Measurements from ENCODE around the gene COQ8B.
"Not testable (repeated sequence)": the region's sequence is repeated elsewhere in the genome, so short reads cannot be mapped to it uniquely, and the experiment has no call there.

The COQ8B gene

DNA sequence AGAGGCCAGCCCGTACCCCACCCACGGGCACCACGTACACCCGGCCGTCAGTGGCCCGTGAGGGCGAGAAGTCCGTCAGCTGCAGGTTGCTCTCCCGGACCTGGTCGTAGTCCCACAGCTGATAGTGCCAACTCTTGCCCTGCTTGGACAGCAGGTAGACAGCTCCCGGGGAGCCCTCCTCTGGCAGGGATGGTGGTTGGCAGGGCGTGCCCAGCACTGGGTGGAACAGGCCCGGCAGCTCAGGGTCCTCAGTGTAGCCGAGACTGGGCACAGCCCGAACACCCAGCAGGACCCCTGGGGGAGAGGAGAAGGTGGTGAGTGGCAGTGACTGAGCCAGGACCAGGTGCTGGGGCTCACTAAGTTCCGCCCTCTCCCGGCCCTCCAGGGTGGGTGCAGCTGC, 25.8 kb upstream of the COQ8B start:
- DNase-seq (ENCODE audit: low read depth in 3 of 3, low spot score in 1 of 3) = no peak

- DNase-seq (ENCODE audit: low read depth in 3 of 3, low spot score in 1 of 3) = no peak
Observed at GRCh38 chr19:40741527-40742390, 25.1 kb upstream of the COQ8B start.

- DNase-seq (ENCODE audit: low read depth in 3 of 3, low spot score in 1 of 3) = no peak
Observed at GRCh38 chr19:40740747-40741146, 24.1 kb upstream of the COQ8B start.

GRCh38 chr19:40739871-40740703, 23.4 kb upstream of the COQ8B start:
- DNase-seq (ENCODE audit: low read depth in 3 of 3, low spot score in 1 of 3) = no peak

- no peak for DNase-seq (ENCODE audit: low read depth in 3 of 3, low spot score in 1 of 3)
Observed at GRCh38 chr19:40739030-40739839, 22.5 kb upstream of the COQ8B start.

DNA sequence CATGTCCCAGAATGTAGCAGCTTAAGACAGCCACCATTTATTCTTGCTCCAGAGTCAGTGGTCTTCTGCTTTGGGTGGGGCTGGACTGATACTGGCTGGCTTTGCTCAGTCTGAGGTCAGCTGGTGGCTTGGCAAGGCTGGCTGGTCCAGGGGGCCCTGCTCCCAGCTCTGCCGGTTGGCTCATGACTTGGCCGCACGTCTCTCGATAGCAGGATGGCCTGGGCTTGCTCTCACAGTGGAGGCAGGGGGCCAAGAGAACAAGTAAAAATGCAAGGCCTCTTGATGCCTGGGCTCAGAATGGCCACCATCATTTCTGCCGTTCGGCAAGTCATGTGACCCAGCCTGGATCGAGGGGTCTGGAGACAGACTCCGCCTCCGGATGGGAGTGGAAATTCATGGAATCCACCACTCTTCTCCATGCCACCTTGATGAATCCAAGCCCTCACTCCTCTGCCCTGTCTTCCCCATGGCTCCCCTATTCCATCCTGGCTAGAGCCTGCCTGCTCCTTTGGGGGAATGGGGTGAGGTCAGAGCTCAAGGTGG, 20.5 kb upstream of the COQ8B start:
- no peak for DNase-seq (ENCODE audit: low read depth in 3 of 3, low spot score in 1 of 3)

DNA sequence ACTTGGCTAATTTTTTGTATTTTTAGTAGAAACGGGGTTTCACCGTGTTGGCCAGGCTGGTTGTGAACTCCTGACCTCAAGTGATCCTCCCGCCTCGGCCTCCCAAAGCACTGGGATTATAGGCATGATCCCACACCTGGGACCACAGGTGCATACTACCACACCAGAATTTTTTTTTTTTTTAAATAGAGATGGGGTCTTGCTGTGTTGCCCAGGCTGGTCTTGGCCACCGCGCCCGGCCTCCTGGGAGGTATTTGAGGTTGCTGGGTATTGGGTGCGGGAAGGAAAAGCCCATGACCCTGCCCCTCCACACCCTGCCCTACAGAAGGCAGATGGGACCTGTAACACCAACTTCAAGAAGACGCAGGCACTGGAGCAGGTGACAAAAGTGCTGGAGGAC, 20.0 kb upstream of the COQ8B start:
- no peak for DNase-seq (ENCODE audit: low read depth in 3 of 3, low spot score in 1 of 3)

DNA sequence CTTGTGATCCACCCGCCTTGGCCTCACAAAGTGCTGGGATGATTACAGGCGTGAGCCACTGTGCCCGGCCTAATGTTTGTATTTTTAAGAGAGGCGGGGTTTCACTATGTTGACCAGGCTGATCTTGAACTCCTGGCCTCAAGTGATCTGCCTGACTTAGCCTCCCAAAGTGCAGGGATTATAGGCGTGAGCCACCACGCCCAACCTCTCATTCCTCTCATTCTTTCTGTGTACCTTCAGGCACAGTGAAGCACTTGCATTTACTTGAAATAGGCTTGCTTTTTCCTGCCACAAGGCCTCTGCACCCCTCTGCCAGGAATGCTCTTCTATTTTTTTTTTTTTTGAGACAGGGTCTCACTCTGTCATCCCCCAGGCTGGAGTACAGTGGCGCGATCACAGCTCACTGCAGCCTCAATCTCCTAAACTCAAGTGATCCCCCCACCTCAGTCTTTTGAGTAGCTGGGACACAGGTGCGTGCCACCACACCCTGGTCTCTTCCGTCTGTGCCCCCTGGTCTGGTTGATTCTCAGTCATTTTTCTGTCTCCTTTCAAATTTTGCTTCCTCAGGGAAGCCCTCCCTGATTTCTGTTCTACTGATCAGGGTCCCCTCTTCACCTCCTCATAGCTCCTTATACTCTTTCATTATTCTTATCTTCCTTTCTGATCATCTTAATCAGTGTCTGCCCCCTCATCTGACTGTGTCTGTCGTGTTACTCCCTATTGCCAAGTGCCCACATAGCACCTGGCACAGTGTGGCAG, 18.5 kb upstream of the COQ8B start:
- no peak for DNase-seq (ENCODE audit: low read depth in 3 of 3, low spot score in 1 of 3)

DNA sequence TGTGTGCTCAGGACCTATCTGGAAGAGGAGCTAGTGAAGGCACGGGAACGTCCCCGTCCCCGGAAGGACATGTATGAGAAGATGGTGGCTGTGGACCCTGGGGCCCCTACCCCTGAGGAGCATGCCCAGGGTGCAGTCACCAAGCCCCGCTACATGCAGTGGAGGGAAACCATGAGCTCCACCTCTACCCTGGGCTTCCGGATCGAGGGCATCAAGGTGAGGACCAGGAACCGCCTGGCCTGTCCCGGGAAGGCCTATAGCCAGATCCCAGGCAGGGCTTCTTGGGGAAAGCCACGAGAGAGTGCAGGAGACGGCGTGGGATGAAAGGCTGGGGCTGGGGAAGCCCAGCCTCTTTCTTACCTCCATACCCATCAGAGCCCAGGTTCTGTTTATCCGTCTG, 16.5 kb upstream of the COQ8B start:
- no peak for DNase-seq (ENCODE audit: low read depth in 3 of 3, low spot score in 1 of 3)

DNA sequence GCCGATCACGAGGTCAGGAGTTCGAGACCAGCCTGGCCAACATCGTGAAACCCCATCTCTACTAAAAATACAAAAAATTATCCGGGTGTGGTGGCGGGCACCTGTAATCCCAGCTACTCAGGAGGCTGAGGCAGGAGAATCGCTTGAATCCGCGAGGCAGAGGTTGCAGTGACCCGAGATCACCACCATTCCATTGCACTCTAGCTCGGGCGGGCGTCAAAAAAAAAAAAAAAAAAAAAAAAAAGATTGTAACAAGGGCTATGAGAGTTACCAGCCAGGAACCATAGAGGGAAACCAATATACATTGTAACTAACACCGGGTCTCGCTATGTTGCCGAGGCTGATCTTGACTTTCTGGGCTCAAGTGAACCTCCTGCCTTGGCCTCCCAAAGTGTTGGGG, 15.6 kb upstream of the COQ8B start:
- DNase-seq (ENCODE audit: low read depth in 3 of 3, low spot score in 1 of 3) = not testable (repeated sequence)

GRCh38 chr19:40730065-40730464, 13.4 kb upstream of the COQ8B start:
- not testable (repeated sequence) for DNase-seq (ENCODE audit: low read depth in 3 of 3, low spot score in 1 of 3)

GRCh38 chr19:40726279-40726678, 9.6 kb upstream of the COQ8B start:
- DNase-seq (ENCODE audit: low read depth in 3 of 3, low spot score in 1 of 3) = no peak

DNA sequence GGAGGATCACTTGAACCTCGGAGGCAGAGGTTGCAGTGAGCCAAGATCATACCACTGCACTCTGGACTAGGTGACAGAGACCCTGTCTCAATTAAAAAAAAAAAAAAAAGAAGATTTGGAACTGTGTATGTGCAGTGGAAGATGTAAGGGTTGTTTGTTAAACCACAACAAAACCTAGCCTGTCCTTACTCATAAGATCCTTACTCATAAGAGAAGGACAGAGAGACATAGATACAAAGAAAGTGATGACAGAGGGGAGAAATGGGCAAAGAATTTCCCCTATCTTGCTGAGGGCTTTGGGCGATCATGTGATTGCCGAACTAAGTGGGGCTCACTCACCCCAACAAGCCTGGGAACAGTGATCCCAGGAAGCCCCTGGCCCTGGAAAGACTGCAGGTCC, 8.2 kb upstream of the COQ8B start:
- no peak for DNase-seq (ENCODE audit: low read depth in 3 of 3, low spot score in 1 of 3)

- DNase-seq (ENCODE audit: low read depth in 3 of 3, low spot score in 1 of 3) = no peak
Observed at GRCh38 chr19:40724315-40724714, 7.6 kb upstream of the COQ8B start.

DNA sequence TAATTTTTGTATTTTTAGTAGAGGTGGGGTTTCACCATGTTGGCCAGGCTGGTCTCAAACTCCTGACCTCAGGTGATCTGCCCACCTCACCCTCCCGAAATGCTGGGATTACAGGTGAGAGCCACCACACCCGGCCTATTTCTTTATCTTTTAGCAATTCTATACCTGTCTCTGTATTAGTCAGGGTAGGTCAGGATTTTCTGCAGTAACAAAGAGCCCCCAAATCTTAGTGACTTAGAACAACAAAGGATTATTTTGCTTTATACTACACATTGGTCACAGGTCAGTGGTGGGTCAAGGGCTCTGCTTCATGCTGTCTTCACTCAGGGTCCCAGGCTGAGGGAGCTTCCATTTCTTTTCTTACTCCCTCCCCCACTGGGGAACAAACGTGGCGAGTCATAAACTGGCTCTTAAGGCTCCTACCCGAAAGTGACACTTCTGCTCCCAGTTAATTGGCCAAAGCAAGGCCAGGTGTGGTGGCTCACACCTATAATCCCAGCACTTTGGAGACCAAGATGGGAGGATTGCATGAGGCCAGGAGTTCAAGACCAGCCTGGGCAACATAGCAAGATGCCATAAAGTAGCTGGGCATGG, 7.1 kb upstream of the COQ8B start:
- DNase-seq (ENCODE audit: low read depth in 3 of 3, low spot score in 1 of 3) = no peak

DNA sequence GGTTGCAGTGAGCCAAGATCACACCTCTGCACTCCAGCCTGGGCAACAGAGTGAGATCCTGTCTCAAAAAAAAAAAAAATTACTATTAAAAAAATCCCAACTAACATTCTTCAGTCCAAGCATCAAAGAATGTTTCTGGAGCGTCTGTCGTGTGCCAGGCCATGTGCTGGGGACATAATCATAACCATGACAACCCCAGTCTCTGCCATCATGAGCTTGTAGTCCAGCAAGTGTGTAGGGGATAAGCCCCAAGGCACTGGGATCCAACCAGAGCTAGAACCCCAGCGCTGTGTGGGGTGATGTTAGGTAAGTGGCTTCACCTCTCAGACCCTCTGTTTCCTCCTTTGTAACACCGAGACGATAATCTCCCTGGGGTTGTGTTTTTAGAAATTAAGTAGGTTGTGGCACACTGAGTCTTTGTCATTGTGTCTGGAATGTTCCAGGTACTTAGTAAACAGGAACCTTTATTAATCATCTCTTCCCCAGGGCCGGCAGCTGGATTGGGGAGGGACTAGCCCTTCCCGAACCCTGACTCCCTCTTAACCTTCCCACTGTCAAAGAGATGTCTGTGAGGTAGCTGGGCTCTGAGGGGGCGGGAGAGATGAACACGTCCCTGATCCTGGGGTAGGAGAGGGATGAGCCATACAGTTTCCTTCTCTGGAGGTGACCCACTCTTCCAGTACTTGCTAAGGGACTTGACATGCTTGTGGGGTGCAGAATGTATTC, 5.4 kb upstream of the COQ8B start:
- no peak for DNase-seq (ENCODE audit: low read depth in 3 of 3, low spot score in 1 of 3)

DNA sequence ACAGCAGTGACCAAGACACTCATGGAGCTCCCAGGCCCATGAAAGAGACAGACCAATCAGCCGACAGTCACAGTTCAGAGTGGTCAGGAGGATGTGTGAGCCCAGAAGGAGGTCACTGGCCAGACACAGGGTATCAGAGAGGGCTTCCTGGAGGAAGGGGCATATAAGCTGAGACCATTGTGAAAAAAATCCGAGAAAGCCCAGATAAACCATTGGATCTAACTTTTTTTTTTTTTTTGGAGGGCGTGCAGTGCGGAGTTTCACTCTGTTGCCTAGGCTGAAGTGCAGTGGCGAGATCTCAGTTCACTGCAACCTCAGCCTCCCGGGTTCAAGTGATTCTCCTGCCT, 4.4 kb upstream of the COQ8B start:
- no peak for DNase-seq (ENCODE audit: low read depth in 3 of 3, low spot score in 1 of 3)

DNA sequence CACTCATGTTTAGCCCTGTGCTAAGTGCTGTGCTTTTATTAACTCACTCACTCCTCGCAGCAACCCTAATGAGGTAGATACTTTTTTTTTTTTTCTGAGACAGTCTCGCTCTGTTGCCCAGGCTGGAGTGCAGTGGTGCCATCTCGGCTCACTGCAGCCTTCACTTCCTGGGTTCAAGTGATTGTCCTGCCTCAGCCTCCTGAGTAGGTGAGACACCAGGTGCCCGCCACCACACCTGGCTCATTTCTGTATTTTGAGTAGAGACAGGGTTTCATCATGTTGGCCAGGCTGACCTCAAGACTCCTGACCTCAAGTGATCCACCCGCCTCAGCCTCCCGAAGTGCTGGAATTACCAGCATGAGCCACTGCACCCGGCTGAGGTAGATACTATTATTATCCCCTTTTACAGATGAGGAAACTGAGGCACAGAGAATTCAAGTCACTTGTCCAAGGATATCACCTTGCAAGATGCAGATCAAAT, 2.8 kb upstream of the COQ8B start:
- no peak for DNase-seq (ENCODE audit: low read depth in 3 of 3, low spot score in 1 of 3)

- no peak for DNase-seq (ENCODE audit: low read depth in 3 of 3, low spot score in 1 of 3)
Observed at GRCh38 chr19:40718774-40719391, 2.2 kb upstream of the COQ8B start.

All from stimulated activated CD4-positive, alpha-beta T cell treated with anti-CD3 and anti-CD28 coated beads, TNF-alpha, amount 100 ng/mL, for 1 hour (primary cell).